Tibial nerve (tissue), 4 donors: ENCODE data around the gene DOCK1.

Experiments
- CTCF ChIP-seq, 5 experiments: fragments of 200-600 bp in 3 of 5; fragments of 450-650 bp in 2 of 5; sonication (generic) in 3 of 5; IDR thresholded peaks; one replicate each; pipeline ENCODE4 v1.5.1; 2016 to 2019; ENCODE audit warnings: antibody characterized with exemption in 5 of 5, mild to moderate bottlenecking in 3 of 5, moderate library complexity in 2 of 5
- EP300 ChIP-seq, 2 donors: sonication (generic); formaldehyde crosslinking; IDR thresholded peaks; one replicate each; pipeline ENCODE4 v1.6.1; 2017; ENCODE audit warnings: antibody characterized with exemption in 2 of 2, mild to moderate bottlenecking in 1 of 2
- POLR2A ChIP-seq, 2 donors: fragments of 450-650 bp; IDR thresholded peaks; one replicate each; pipeline ENCODE4 v1.6.1; 2017; ENCODE audit warnings: antibody characterized with exemption in 2 of 2, mild to moderate bottlenecking in 2 of 2, moderate library complexity in 2 of 2

GRCh38 chr10:126904818-126905701, at the start of gene DOCK1:
- no peak for TF ChIP-seq CTCF (IDR thresholded peaks at IDR 0.05)
- TF ChIP-seq POLR2A (IDR thresholded peaks at IDR 0.05): peak in 1 of 2 donors; percentile 52
- TF ChIP-seq EP300 (IDR thresholded peaks at IDR 0.05): peak in 1 of 2 donors; percentile 45
